GM23338 (cell line): ENCODE results near the gene PNP. TPM values are rescaled to one million over a fixed set of nuclear protein-coding genes. Genes with fewer than 3 reads are reported as not detected.

Experiments
- ATAC-seq: fragments of 200-7000 bp; cut with Tn5 transposase; 3 replicates; pipeline ENCODE4 v1.9.1; 2020
- DNase-seq: peaks from one replicate; pipeline ENCODE4 v3.0.0-alpha.2; 2015; ENCODE audit warnings: low spot score
- H2AFZ ChIP-seq: fragments of 200-600 bp; sonication (generic); 2 replicates; pipeline ENCODE4 v1.8.0; 2016; ENCODE audit warnings: antibody characterized with exemption, mild to moderate bottlenecking, moderate library complexity
- H3F3A ChIP-seq: fragments of 200-600 bp; sonication (generic); replicated peaks from 2 replicates; pipeline ENCODE4 v1.8.0; 2017; ENCODE audit warnings: antibody characterized with exemption, mixed run types, low read depth
- H3K27ac ChIP-seq: fragments of 200-600 bp; sonication (generic); 2 replicates; pipeline ENCODE4 v1.6.1; 2016; ENCODE audit warnings: low read depth
- H3K27me3 ChIP-seq: fragments of 200-600 bp; sonication (generic); 2 replicates; pipeline ENCODE4 v1.8.0; 2016; ENCODE audit warnings: mild to moderate bottlenecking, mixed run types, moderate library complexity; ENCODE audit not compliant: insufficient read depth
- H3K36me3 ChIP-seq: fragments of 200-600 bp; sonication (generic); 2 replicates; pipeline ENCODE4 v1.8.0; 2016; ENCODE audit warnings: mild to moderate bottlenecking; ENCODE audit not compliant: insufficient read depth
- H3K4me1 ChIP-seq: fragments of 200-600 bp; sonication (generic); 2 replicates; pipeline ENCODE4 v1.8.0; 2016; ENCODE audit warnings: mild to moderate bottlenecking, moderate library complexity; ENCODE audit not compliant: insufficient read depth
- H3K4me2 ChIP-seq: fragments of 200-600 bp; sonication (generic); 2 replicates; pipeline ENCODE4 v1.7.1; 2017; ENCODE audit warnings: mixed run types
- H3K4me3 ChIP-seq: fragments of 200-600 bp; sonication (generic); 2 replicates; pipeline ENCODE4 v1.6.1; 2016; ENCODE audit warnings: mixed run types
- H3K79me2 ChIP-seq: fragments of 200-600 bp; sonication (generic); replicated peaks from 2 replicates; pipeline ENCODE4 v1.8.0; 2017; ENCODE audit warnings: mild to moderate bottlenecking; ENCODE audit not compliant: insufficient read depth
- H3K9me2 ChIP-seq: fragments of 200-600 bp; sonication (generic); 2 replicates; pipeline ENCODE4 v1.8.0; 2017; ENCODE audit not compliant: insufficient read depth
- H4K20me1 ChIP-seq: fragments of 200-600 bp; sonication (generic); replicated peaks from 2 replicates; pipeline ENCODE4 v1.8.0; 2017; ENCODE audit warnings: mild to moderate bottlenecking; ENCODE audit not compliant: insufficient read depth
- H3K27ac Mint-ChIP-seq: 2 replicates; pipeline ENCODE4 v1.8.0; 2020; ENCODE audit warnings: inconsistent platforms, mild to moderate bottlenecking, moderate library complexity, mixed read lengths
- H3K27me3 Mint-ChIP-seq: 3 replicates; pipeline ENCODE4 v1.8.0; 2022; ENCODE audit warnings: low read depth, mild to moderate bottlenecking, moderate library complexity, mixed read lengths, inconsistent platforms; ENCODE audit not compliant: insufficient read depth, poor library complexity
- H3K36me3 Mint-ChIP-seq: 3 replicates; pipeline ENCODE4 v1.8.0; 2021; ENCODE audit warnings: low read depth, mild to moderate bottlenecking, inconsistent platforms, moderate library complexity, mixed read lengths
- H3K4me1 Mint-ChIP-seq: 3 replicates; pipeline ENCODE4 v1.8.0; 2020; ENCODE audit warnings: mild to moderate bottlenecking, inconsistent platforms, mixed read lengths
- H3K4me3 Mint-ChIP-seq: 3 replicates; pipeline ENCODE4 v1.8.0; 2021; ENCODE audit warnings: moderate library complexity, mild to moderate bottlenecking, inconsistent platforms, mixed read lengths
- H3K9me3 Mint-ChIP-seq: 3 replicates; pipeline ENCODE4 v1.8.0; 2020; ENCODE audit warnings: moderate library complexity, mild to moderate bottlenecking, inconsistent platforms, mixed read lengths
- EZH2 ChIP-seq: fragments of 200-600 bp; sonication (generic); IDR thresholded peaks from one replicate; pipeline ENCODE4 v1.8.0; 2017; ENCODE audit warnings: antibody characterized with exemption, mild to moderate bottlenecking, low read depth; ENCODE audit not compliant: unreplicated experiment
- EZH2phosphoT487 ChIP-seq: fragments of 200-600 bp; sonication (generic); IDR thresholded peaks from one replicate; pipeline ENCODE4 v1.8.1; 2018; ENCODE audit warnings: antibody characterized with exemption; ENCODE audit not compliant: unreplicated experiment
- ZNF462 ChIP-seq: fragments of 250-450 bp; sonication (Bioruptor Pico); IDR thresholded peaks from 2 replicates; pipeline ENCODE4 v1.5.0; 2020; ENCODE audit warnings: mild to moderate bottlenecking, moderate library complexity
- polyA plus RNA-seq: library from polyadenylated mRNA; unstranded; fragments of >200 nt; fragmentation: Nextera tagmentation; extraction: Ambion mirVana; gene quantifications from 2 replicates; pipeline ENCODE4 v1.2.1, GENCODE V29; 2016
- total RNA-seq: library from RNA; depleted of rRNA; stranded (reverse); fragments of >200 nt; shearing (Covaris generic); gene quantifications from 2 replicates; pipeline ENCODE4 v1.2.3, GENCODE V29; 2014

Gene PNP
- total and polyA plus RNA-seq, 2 experiments from 2014 or later = 60.7 to 102 TPM

- Histone ChIP-seq H3K27me3 (peaks cover 32% of the 10 kb centered on the region), H2AFZ (peak overlapping the region; percentile 100), H3K4me3 (peak overlapping the region; percentile 70), H3K4me2 (peak overlapping the region; percentile 95), H4K20me1 (no peaks in the 10 kb centered on the region), H3K4me1 (peaks cover 2% of the 10 kb centered on the region; the same call in 1 of the 2 replicates), H3F3A (0 out of 2 replicates have a peak, but pooled peaks cover 3% of the 10 kb centered on the region), H3K9me2 (no peaks in the 10 kb centered on the region), H3K79me2 (no peaks in the 10 kb centered on the region), H3K27ac (no peak overlapping the region), H3K36me3 (no peaks in the 10 kb centered on the region)
- TF ChIP-seq EZH2phosphoT487 (no peak), EZH2 (peak; percentile 59)
- DNase-seq (peak; percentile 71), ATAC-seq (peak; percentile 79)
- Mint-ChIP-seq H3K27ac (no peak overlapping the region), H3K27me3 (peaks cover 24% of the 10 kb centered on the region), H3K4me3 (peak overlapping the region; percentile 81), H3K4me1 (peaks cover 17% of the 10 kb centered on the region), H3K9me3 (no peaks in the 10 kb centered on the region; the same call in 2 of the 3 replicates), H3K36me3 (no peaks in the 10 kb centered on the region; the same call in 2 of the 3 replicates)
Observed at GRCh38 chr14:20434701-20435581, 34.3 kb upstream of the PNP start.

DNA sequence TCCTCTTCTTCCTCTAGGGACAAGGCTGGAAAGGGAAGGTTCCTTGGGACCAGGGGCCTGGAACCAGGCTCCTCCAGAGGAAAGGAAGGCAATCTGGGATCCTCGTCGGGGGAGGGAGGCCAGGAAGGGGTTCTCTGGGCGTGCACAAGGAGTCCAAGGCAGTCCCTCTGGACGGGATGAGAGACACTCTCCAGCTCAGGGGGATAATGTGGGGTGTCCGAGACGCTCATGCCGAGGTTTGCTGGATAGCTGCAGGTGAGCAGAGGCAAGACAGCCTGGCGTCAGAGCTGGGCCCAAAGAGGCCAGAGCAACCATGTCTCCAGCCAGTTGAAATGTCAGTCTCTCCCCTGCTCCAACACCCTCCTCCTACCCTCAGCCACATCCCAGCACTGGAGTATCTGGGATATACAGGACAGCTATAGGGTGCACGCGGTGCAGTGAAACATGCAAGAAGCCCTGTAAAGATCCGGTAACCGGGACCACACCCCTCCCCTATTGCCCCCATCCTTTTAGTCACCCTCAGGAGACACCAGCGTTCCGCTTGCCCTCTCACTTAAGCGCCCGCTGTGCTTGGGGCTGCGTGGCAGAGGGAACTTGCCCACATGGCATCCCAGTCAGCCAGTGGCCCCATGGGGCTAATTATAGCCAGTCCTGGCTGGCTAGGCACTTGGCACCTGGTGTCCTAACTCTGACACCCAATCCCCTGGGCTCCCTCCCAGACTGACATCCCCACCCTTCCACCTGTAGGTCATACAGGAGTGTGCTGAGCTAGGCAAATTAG is 33.4 kb upstream of the PNP start, which contains the start of gene KLHL33:
KLHL33 (minus strand) TSS at position 585 of the 781 bp plus-strand sequence; CDS start at position 230, 355 bp downstream.
- Histone ChIP-seq H3K4me2 (peak within 1 kb of the TSS; percentile 95), H3K9me2 (no peaks in the 10 kb centered on the region), H3K79me2 (no peaks in the 10 kb centered on the region), H3K4me1 (peaks cover 2% of the 10 kb centered on the region; the same call in 1 of the 2 replicates), H3F3A (0 out of 2 replicates have a peak, but pooled peaks cover 3% of the 10 kb centered on the region), H3K27me3 (peaks cover 32% of the 10 kb centered on the region), H4K20me1 (no peaks in the 10 kb centered on the region), H3K4me3 (peak within 1 kb of the TSS; percentile 70), H3K36me3 (no peaks in the 10 kb centered on the region), H3K27ac (no peak within 1 kb of the TSS), H2AFZ (peak within 1 kb of the TSS; percentile 100)
- H3K4me3 Mint-ChIP-seq = peak within 1 kb of the TSS; percentile 81
- peaks cover 17% of the 10 kb centered on the region for H3K4me1 Mint-ChIP-seq
- TF ChIP-seq ZNF462 (CRISPR knock-in tag) (no peak), EZH2 (peak; percentile 13)
- DNase-seq (no peak), ATAC-seq (peak; percentile 39)
- H3K9me3 Mint-ChIP-seq = no peaks in the 10 kb centered on the region; the same call in 2 of the 3 replicates
- no peaks in the 10 kb centered on the region; the same call in 2 of the 3 replicates for H3K36me3 Mint-ChIP-seq
- no peak within 1 kb of the TSS for H3K27ac Mint-ChIP-seq
- H3K27me3 Mint-ChIP-seq = peaks cover 23% of the 10 kb centered on the region
